HepG2 (cell line): ENCODE measurements around the gene GARIN5A. TPM values are rescaled to one million over a fixed set of nuclear protein-coding genes. Genes with fewer than 3 reads are reported as not detected.
A peak's percentile ranks its signal among the peaks of the same experiment; 100 is the strongest.

Experiments
- ATAC-seq: fragments of 200-7000 bp; cut with Tn5 transposase; 3 replicates; pipeline ENCODE4 v1.9.1; 2020; ENCODE audit warnings: mild to moderate bottlenecking, moderate library complexity
- BruUV-seq: library from RNA; stranded (reverse); fragments of 400-500 nt; replicated peaks from 2 replicates; lab custom pipeline; 2021; lab: Mats Ljungman, UMichigan
- CTCF ChIA-PET: fragments of 300-600 bp; formaldehyde crosslinking; extraction: SDS; loops from one replicate; lab custom pipeline; 2021; ENCODE audit warnings: low total read pairs, inconsistent platforms, low intra/inter-chr PET ratio; lab: Yijun Ruan, JAX
- POLR2A ChIA-PET: fragments of 350-600 bp; sonication (Branson Sonifier 250); formaldehyde crosslinking; loops from one replicate; lab custom pipeline; 2020; ENCODE audit warnings: antibody characterized with exemption, inconsistent platforms; lab: Yijun Ruan, JAX
- DNase-seq: peaks from one replicate; pipeline ENCODE4 v3.0.0-alpha.2; 2015; ENCODE audit warnings: low spot score
- FAIRE-seq: peaks from 3 replicates; lab custom pipeline; 2011; peaks lifted over from hg19 to GRCh38; lab: Jason Lieb, UNC
- H2AFZ ChIP-seq: one replicate; pipeline ENCODE4 v1.6.1; 2011; ENCODE audit warnings: low read length, inconsistent platforms
- H3K27ac ChIP-seq: fragments of 300-600 bp; 3 replicates; pipeline ENCODE4 v1.8.0; 2011; ENCODE audit warnings: mixed run types, mild to moderate bottlenecking, mixed read lengths, low read length, inconsistent platforms; ENCODE audit not compliant: insufficient read depth; ENCODE audit errors: extremely low read length
- H3K27me3 ChIP-seq, 2 experiments: fragments of 200-600 bp in 1 of 2; 2 replicates in 1 of 2; 3 replicates in 1 of 2; pipeline versions ENCODE4 v1.6.0 to v1.8.0; 2011; ENCODE audit warnings: low read length in 2 of 2, mild to moderate bottlenecking in 2 of 2, moderate library complexity in 2 of 2, inconsistent platforms in 1 of 2; ENCODE audit not compliant: insufficient read depth in 2 of 2, control insufficient read depth in 1 of 2
- H3K36me3 ChIP-seq, 2 experiments: fragments of 200-600 bp in 1 of 2; replicated peaks in 1 of 2; 2 replicates in 1 of 2; 3 replicates in 1 of 2; pipeline versions ENCODE4 v1.5.1 to v1.8.0; 2011; ENCODE audit warnings: low read length in 2 of 2, inconsistent platforms in 1 of 2; ENCODE audit not compliant: insufficient read depth in 2 of 2, control insufficient read depth in 1 of 2
- H3K4me1 ChIP-seq: 2 replicates; pipeline ENCODE4 v1.5.1; 2012; ENCODE audit warnings: low read length, inconsistent platforms; ENCODE audit not compliant: insufficient read depth
- H3K4me2 ChIP-seq: 2 replicates; pipeline ENCODE4 v1.6.0; 2011; ENCODE audit warnings: low read depth, low read length, inconsistent platforms
- H3K4me3 ChIP-seq, 3 experiments: fragments of 200-600 bp in 1 of 3; sonication (generic), shearing (Covaris generic) in 1 of 3; replicated peaks in 1 of 3; 2 replicates each; pipeline ENCODE4 v1.5.1; 2011 to 2016; ENCODE audit warnings: low read length in 3 of 3, inconsistent platforms in 2 of 3, low read depth in 2 of 3, mild to moderate bottlenecking in 2 of 3, control low read depth in 1 of 3, mixed read lengths in 1 of 3; ENCODE audit not compliant: insufficient read depth in 1 of 3
- H3K79me2 ChIP-seq: one replicate; pipeline ENCODE4 v1.6.1; 2011; ENCODE audit warnings: low read length, inconsistent platforms; ENCODE audit not compliant: insufficient read depth
- H3K9ac ChIP-seq: 2 replicates; pipeline ENCODE4 v1.6.0; 2011; ENCODE audit warnings: mild to moderate bottlenecking, low read depth, low read length, inconsistent platforms; ENCODE audit not compliant: insufficient read depth
- H3K9me3 ChIP-seq: 2 replicates; pipeline ENCODE4 v1.5.1; 2012; ENCODE audit warnings: mild to moderate bottlenecking, low read length
- H4K20me1 ChIP-seq: 2 replicates; pipeline ENCODE4 v1.6.0; 2011; ENCODE audit warnings: inconsistent platforms, mild to moderate bottlenecking, low read length, moderate library complexity; ENCODE audit not compliant: insufficient read depth
- MTF2 ChIP-seq: sonication (generic); formaldehyde crosslinking; IDR thresholded peaks from 2 replicates; pipeline ENCODE4 v1.5.0; 2020; ENCODE audit warnings: missing genetic modification reagents, borderline replicate concordance
- PCBP2 ChIP-seq: fragments of 200-400 bp; formaldehyde crosslinking; optimal IDR thresholded peaks from 2 replicates; pipeline ENCODE3; 2018; ENCODE audit warnings: low read length, low read depth; ENCODE audit not compliant: poor library complexity, severe bottlenecking
- RFXAP ChIP-seq: sonication (generic); formaldehyde crosslinking; IDR thresholded peaks from 2 replicates; pipeline ENCODE4 v1.4.0; 2020; ENCODE audit warnings: missing genetic modification reagents, borderline replicate concordance
- SP140L ChIP-seq: sonication (generic); formaldehyde crosslinking; IDR thresholded peaks from 2 replicates; pipeline ENCODE4 v1.4.0; 2020; ENCODE audit warnings: missing genetic modification reagents, borderline replicate concordance
- TBL1XR1 ChIP-seq: fragments of 150-350 bp; IDR thresholded peaks from 2 replicates; pipeline ENCODE4 v1.6.1; 2014; ENCODE audit warnings: borderline replicate concordance, low read length; ENCODE audit not compliant: partially characterized antibody
- ZSCAN12 ChIP-seq: sonication (generic); formaldehyde crosslinking; IDR thresholded peaks from 2 replicates; pipeline ENCODE4 v1.9.0; 2021; ENCODE audit warnings: mild to moderate bottlenecking, missing genetic modification reagents
- WGBS: methylation state at CpG from one replicate; pipeline ENCODE4 v1.1.6; 2017; ENCODE audit warnings: low lambda C conversion rate; 5-methylcytosine and 5-hydroxymethylcytosine counted together
- in situ Hi-C: cut with HindIII; loops from 2 replicates; pipeline ENCODE4 v1.10.0; 2017; ENCODE audit warnings: low pct_unique_long_range_greater_than_20kb; ENCODE audit not compliant: extremely low pct_ligation_motif_present
- intact Hi-C: fragments of 100-400 bp; cut with micrococcal nuclease; formaldehyde crosslinking; loops from one replicate; pipeline ENCODE4 v1.10.0; 2022; ENCODE audit not compliant: unreplicated experiment
- polyA plus RNA-seq, 8 experiments: library from polyadenylated mRNA; depleted of rRNA in 3 of 8; stranded (reverse) in 7 of 8; unstranded in 1 of 8; fragments of >200 nt; fragmentation: Illumina TruSeq in 4 of 8; extraction: Trizol in 4 of 8; gene quantifications; 2 replicates each; pipeline versions ENCODE4 v1.2.1 to v1.2.3, GENCODE V29; 2011 to 2016; ENCODE audit warnings: low read depth in 4 of 8, missing spikeins in 1 of 8, mixed read lengths in 1 of 8; ENCODE audit not compliant: insufficient read depth in 1 of 8
- total RNA-seq, 5 experiments: library from RNA; depleted of rRNA; stranded (reverse); fragments of >200 nt; fragmentation: Illumina TruSeq; extraction: Trizol; gene quantifications; 2 replicates each; pipeline ENCODE4 v1.2.3, GENCODE V29; 2016; ENCODE audit warnings: low read depth in 1 of 5
- TF ChIP-seq, protein P1 (sequence below): sonication (generic); formaldehyde crosslinking; IDR thresholded peaks from 2 replicates; pipeline ENCODE4 v1.4.0; 2020; ENCODE audit warnings: missing genetic modification reagents, low read depth, mild to moderate bottlenecking, borderline replicate concordance
- TF ChIP-seq, protein P2 (sequence below): sonication (generic); formaldehyde crosslinking; IDR thresholded peaks from 2 replicates; pipeline ENCODE4 v1.8.1; 2022; ENCODE audit warnings: mild to moderate bottlenecking, missing genetic modification reagents

GARIN5A gene
- total and polyA plus RNA-seq, 2 of the 13 experiments (the other 11 are each of a cell fraction or from before 2014, with no cell fraction given) = not detected

DNA sequence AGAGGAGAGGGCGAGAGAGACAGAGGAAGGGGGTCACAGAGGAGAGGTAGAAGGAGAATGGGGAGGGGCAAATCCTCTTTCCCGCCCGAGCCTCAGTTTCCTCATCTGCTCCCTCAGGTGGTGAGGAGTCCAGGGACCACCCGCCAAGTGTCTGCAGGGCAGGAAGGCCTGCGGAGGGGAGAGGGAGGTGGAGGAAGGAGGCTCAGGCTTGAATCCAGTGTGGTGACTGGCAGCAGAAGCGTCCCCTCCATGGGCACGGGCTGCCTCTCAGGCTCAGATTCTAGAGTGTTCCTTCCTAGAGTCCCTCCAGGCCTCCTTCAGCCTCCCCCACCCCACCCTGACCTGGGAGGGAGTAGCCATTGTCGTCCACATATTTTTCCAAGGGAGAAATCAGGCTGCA, 16.5 kb upstream of the GARIN5A start (continued):
- TF ChIP-seq, protein P1, sequence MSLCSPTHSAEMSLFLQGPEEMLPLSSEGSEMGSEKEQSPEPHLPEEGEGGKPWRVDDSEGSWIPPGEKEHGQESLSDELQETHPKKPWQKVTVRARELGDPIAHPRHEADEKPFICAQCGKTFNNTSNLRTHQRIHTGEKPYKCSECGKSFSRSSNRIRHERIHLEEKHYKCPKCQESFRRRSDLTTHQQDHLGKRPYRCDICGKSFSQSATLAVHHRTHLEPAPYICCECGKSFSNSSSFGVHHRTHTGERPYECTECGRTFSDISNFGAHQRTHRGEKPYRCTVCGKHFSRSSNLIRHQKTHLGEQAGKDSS (CRISPR knock-in tag) = no peak
- TF ChIP-seq, protein P2, sequence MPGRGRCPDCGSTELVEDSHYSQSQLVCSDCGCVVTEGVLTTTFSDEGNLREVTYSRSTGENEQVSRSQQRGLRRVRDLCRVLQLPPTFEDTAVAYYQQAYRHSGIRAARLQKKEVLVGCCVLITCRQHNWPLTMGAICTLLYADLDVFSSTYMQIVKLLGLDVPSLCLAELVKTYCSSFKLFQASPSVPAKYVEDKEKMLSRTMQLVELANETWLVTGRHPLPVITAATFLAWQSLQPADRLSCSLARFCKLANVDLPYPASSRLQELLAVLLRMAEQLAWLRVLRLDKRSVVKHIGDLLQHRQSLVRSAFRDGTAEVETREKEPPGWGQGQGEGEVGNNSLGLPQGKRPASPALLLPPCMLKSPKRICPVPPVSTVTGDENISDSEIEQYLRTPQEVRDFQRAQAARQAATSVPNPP (CRISPR knock-in tag) = no peak
- TF ChIP-seq ZSCAN12 (CRISPR knock-in tag) (no peak), RFXAP (CRISPR knock-in tag) (no peak), SP140L (CRISPR knock-in tag) (no peak), TBL1XR1 (no peak)

DNA sequence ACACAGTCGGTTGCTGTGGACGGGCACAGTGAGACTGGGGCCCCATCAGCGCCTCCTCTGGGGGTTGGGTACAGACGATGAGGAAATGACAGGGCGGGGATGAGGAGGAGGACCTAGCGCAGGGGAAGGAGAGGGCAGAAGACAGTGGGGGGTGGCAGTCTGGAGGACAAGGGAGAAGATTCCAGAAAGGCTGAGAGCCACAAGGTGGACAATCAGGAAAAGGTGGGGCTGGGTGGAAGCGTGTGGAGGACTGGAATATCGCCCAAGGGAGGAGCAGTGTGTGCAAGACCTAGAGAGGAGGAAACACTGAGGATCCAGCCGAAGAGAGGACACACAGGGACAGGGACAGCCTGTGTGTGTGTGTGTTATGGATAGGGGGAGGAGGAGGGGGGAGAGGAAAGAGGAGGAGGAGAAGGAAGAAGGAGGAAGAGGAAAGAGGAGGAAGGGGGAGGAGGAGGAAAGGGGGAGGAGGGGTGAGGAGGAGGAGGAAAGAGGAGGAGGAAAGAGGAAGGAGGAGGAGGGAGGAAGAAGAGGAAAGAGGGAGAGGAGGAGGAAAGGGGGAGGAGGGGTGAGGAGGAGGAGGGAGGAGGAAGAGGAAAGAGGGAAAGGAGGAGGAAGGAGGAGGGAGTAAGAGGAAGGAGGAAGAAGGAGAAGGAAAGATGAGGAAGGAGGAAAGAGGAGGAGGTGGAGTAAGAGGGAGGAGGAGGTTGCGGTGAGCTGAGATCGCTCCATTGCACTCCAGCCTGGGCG, 15.8 kb upstream of the GARIN5A start:
- in situ Hi-C loops = no loop called here
- WGBS = 14% methylated on average over 11 of the region's 12 CpGs
- H4K20me1 ChIP-seq = no peaks in the 10 kb centered on the region
- H3K27ac ChIP-seq = no peak overlapping the region
- H3K9ac ChIP-seq = no peak overlapping the region
- TF ChIP-seq PCBP2 = peak; percentile 66
- TF ChIP-seq MTF2 (CRISPR knock-in tag) = no peak
- H3K4me2 ChIP-seq = no peak overlapping the region
- no TSS peak for BruUV-seq
- DNase-seq (no peak), FAIRE-seq (no peak), ATAC-seq (no peak; the same call in 2 of the 3 replicates)
- ChIA-PET CTCF (no interaction called here), POLR2A (no interaction called here)
- intact Hi-C loops = no loop called here
- no peak overlapping the region for H3K4me3 ChIP-seq
- H3K79me2 ChIP-seq = no peaks in the 10 kb centered on the region
- peaks cover 6 to 26% of the 10 kb centered on the region in 2 experiments; a peak in 3 of 5 replicates for H3K27me3 ChIP-seq
- peaks cover 11% of the 10 kb centered on the region for H3K4me1 ChIP-seq
- no peak overlapping the region for H2AFZ ChIP-seq
- H3K9me3 ChIP-seq = no peaks in the 10 kb centered on the region
- no peaks in the 10 kb centered on the region for H3K36me3 ChIP-seq
